ENCODE data around the gene NRAS. TPM values are rescaled to one million over a fixed set of nuclear protein-coding genes. Genes with fewer than 3 reads are reported as not detected.

The NRAS gene
- total RNA-seq, 2 donors from 2014 or later = 7.3 to 11.9 TPM

DNA sequence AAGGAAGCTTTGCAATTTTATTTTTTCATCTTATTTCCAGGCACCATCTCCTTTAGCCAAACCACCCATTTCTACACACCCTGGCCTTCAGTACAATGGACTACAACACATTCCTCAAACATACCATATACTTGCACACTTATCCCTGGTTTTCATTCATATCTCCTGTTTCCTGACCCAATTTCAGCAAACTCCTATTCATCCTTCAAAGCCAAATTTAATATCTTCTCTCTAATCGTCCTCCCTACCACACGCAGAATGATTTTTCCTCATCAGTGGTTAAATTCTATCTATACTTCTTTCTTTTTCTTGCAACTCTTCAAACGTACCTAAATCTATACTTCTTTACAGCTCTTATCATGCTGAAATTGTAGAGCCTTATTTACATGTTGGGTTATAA, 49.6 kb downstream of the NRAS start:
- no peak for TF ChIP-seq CTCF (IDR thresholded peaks at IDR 0.05)

GRCh38 chr1:114660238-114660637, 56.3 kb downstream of the NRAS start:
- H3K27ac ChIP-seq = no peak overlapping the region
- DNase-seq (ENCODE audit: low spot score) = no peak
- no peak for TF ChIP-seq CTCF (IDR thresholded peaks at IDR 0.05)
- no peaks in the 10 kb centered on the region for H3K27me3 ChIP-seq
- H3K36me3 ChIP-seq = no peaks in the 10 kb centered on the region
- H3K9me3 ChIP-seq = no peaks in the 10 kb centered on the region
- H3K4me3 ChIP-seq = no peak overlapping the region
- H3K4me1 ChIP-seq = no peaks in the 10 kb centered on the region

More for the DNA sequence above, 49.6 kb downstream of the NRAS start:
- Histone ChIP-seq H3K9me3 (no peaks in the 10 kb centered on the region), H3K4me1 (peaks cover 0 to 6% of the 10 kb centered on the region in 2 donors), H3K27me3 (no peaks in the 10 kb centered on the region), H3K4me3 (no peak overlapping the region), H3K27ac (no peak overlapping the region), H3K36me3 (no peaks in the 10 kb centered on the region)
- no peak for DNase-seq (ENCODE audit: low spot score)

Other genes starting within 250 kb of the NRAS start
- gene TRIM33, start 205.6 kb downstream of the NRAS start, total RNA-seq = 10 to 100 TPM; 15.7 to 17.9 TPM
- 10 to 100 TPM; 28.9 to 30.9 TPM for gene BCAS2, start 135.2 kb downstream of the NRAS start, total RNA-seq
- gene DENND2C, start 46.7 kb downstream of the NRAS start, total RNA-seq = 1 to 10 TPM; 1.2 to 1.8 TPM
- gene AMPD1, start 21.2 kb downstream of the NRAS start, total RNA-seq = not detected
- 1,000 to 10,000 TPM in 1 of 2 donors, 100 to 1,000 TPM in 1; 917 to 1,380 TPM for gene CSDE1, start 41.2 kb upstream of the NRAS start, total RNA-seq
- 10 to 100 TPM; 24.8 to 26.9 TPM for gene SIKE1, start 63.9 kb upstream of the NRAS start, total RNA-seq
- not detected for gene SYCP1, start 138.1 kb upstream of the NRAS start, total RNA-seq